Superior temporal gyrus (tissue), 1 donor: Measurements from ENCODE around the gene S100A10.

Experiments
- DNase-seq: peaks from one replicate; pipeline ENCODE4 v3.0.0-alpha.2; 2016; ENCODE audit errors: extremely low spot score

Gene S100A10, protein sequence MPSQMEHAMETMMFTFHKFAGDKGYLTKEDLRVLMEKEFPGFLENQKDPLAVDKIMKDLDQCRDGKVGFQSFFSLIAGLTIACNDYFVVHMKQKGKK

GRCh38 chr1:151993734-151994496 lies at the start of gene S100A10:
Gene S100A10, minus strand, starts transcription at chr1:151993859. Its CDS starts 7,629 bp downstream, at chr1:151986230.
- no peak for DNase-seq

DNA sequence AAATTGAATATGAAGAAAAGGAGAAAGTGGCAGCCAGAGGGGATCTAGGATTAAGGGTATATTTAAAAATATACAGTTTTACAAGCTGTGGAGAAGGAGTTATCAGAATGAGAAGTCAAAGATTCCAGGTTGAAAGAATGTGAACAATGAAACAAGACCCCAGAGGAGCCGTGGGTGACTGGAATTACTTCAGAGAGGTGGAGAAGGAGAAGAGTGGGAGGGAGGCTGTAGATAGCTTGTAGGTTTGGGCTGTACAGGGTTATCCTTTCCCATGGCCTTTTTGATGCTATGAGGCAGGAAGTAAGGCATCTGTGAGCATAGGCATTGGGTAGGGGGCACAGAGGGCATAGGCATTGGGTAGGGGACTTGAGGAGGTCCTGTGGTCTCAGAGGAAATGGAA lies 48.4 kb upstream of the S100A10 start:
- no peak for DNase-seq

GRCh38 chr1:152039886-152040285 lies 46.2 kb upstream of the S100A10 start:
- DNase-seq, result no peak

GRCh38 chr1:152039461-152039860 lies 45.8 kb upstream of the S100A10 start:
- DNase-seq, result no peak

- no peak for DNase-seq
Observed at GRCh38 chr1:152038871-152039270, 45.2 kb upstream of the S100A10 start.

GRCh38 chr1:152036267-152037216 lies 42.9 kb upstream of the S100A10 start, which contains the start of gene S100A11:
Gene S100A11, minus strand, starts transcription at chr1:152037004. Its CDS starts 89 bp downstream, at chr1:152036915.
- DNase-seq, result no peak

GRCh38 chr1:152035539-152036266 lies 42.0 kb upstream of the S100A10 start:
- no peak for DNase-seq

GRCh38 chr1:152034654-152035538 lies 41.2 kb upstream of the S100A10 start:
- no peak for DNase-seq

DNA sequence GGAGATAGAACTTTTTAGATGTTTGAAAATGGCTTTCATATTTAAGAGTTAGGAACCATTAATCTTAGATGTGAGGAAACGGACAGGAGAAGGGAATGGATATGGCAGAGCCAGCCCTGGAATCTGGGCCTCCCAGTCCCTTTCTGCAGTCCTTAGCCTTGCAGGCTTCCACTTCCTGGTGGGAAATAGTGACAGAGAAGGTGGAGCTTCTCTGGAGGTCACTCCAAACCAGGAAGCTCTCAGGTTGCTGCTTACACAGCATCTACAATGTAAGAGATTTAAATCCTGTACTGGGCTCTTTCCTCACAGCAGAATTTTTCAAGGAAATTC lies 40.6 kb upstream of the S100A10 start:
- no peak for DNase-seq

- DNase-seq, result no peak
Observed at GRCh38 chr1:152029929-152030211, 36.2 kb upstream of the S100A10 start.

DNA sequence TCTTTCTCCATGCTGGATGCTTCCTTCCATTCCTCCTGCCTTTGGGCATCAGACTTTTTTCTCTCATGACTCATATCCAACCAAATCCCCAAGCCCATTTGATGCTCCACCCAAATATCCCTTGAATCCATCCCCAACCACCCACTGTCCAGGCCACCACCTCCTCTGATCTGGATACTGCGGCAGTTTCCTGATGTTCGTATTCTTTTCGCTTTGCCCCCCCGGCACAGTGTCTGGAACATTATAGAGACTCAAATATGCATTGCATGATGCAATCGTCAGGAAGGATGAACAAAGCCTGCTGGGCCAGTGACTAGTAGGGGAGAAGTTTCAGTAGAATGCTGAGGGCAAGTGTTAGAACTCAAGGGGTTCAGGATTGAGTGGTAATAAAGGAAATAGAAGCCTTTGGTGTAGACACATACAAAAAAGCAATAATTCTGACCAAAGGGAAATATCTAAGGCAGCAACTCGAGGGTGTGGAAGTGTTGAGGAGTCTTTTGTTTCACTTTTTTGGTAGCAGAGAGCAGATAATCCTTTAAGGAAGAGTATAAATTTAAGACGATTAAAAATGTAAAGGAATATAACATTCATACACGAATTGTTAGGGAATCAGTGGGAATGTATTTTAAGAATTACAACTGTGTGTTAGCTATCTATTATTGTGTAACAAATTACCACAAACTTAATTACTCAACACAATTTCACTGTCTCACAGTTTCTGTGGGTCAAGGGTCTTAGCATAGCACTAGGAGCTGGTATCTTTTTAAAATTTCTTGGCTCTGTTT lies 35.7 kb upstream of the S100A10 start:
- DNase-seq, result no peak

GRCh38 chr1:152026895-152027294 lies 33.2 kb upstream of the S100A10 start:
- no peak for DNase-seq

GRCh38 chr1:152024223-152024622 lies 30.6 kb upstream of the S100A10 start:
- DNase-seq, result no peak

DNA sequence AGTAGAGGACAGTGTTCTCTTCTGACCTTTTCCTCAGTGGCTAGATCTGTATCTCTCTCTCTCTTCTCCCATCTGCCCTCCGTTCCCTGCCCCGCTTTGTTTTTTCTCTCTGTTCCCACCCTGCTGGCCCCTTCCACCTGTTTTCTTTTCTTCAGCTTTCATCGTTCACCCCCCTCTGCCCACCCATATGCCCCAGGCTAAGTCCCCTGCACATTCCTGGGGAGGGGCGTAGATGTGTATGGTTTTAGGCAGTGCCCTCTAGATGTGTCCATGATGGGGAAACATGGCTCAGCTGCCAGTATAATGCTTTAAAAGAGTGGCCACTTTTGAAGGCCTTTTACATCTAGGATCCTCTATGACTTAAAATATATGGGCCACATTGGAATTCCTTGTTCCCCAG lies 29.6 kb upstream of the S100A10 start:
- DNase-seq, result no peak

GRCh38 chr1:152022474-152022873 lies 28.8 kb upstream of the S100A10 start:
- no peak for DNase-seq

GRCh38 chr1:152021569-152021968 lies 27.9 kb upstream of the S100A10 start:
- DNase-seq, result no peak

- no peak for DNase-seq
Observed at GRCh38 chr1:152020849-152021248, 27.2 kb upstream of the S100A10 start.

GRCh38 chr1:152018537-152018936 lies 24.9 kb upstream of the S100A10 start:
- DNase-seq, result no peak

GRCh38 chr1:152015766-152016165 lies 22.1 kb upstream of the S100A10 start:
- DNase-seq, result no peak

- DNase-seq, result no peak
Observed at GRCh38 chr1:152014943-152015342, 21.3 kb upstream of the S100A10 start.
